Neural crest cell (in vitro differentiated cells): ENCODE data around the gene ANKRD53. TPM values are rescaled to one million over a fixed set of nuclear protein-coding genes. Genes with fewer than 3 reads are reported as not detected.

Experiments used
- DNase-seq: peaks from one replicate; pipeline ENCODE4 v3.0.0; 2021; ENCODE audit warnings: low read depth, mixed read lengths, low spot score
- H3K27ac Mint-ChIP-seq: one replicate; pipeline ENCODE4 v1.8.0; 2021; ENCODE audit warnings: mild to moderate bottlenecking, mixed read lengths; ENCODE audit not compliant: unreplicated experiment
- H3K27me3 Mint-ChIP-seq: 2 replicates; pipeline ENCODE4 v1.8.0; 2021; ENCODE audit warnings: low read depth, mild to moderate bottlenecking, mixed read lengths
- H3K36me3 Mint-ChIP-seq: 2 replicates; pipeline ENCODE4 v1.8.0; 2021; ENCODE audit warnings: low read depth, mild to moderate bottlenecking, mixed read lengths
- H3K4me1 Mint-ChIP-seq: 2 replicates; pipeline ENCODE4 v1.8.0; 2021; ENCODE audit warnings: mixed read lengths
- H3K4me3 Mint-ChIP-seq: one replicate; pipeline ENCODE4 v1.8.0; 2021; ENCODE audit warnings: mild to moderate bottlenecking, mixed read lengths
- H3K9me3 Mint-ChIP-seq: 2 replicates; pipeline ENCODE4 v1.8.0; 2021; ENCODE audit warnings: mixed read lengths
- total RNA-seq: library from RNA; stranded (reverse); gene quantifications from 2 replicates; pipeline ENCODE4 v1.2.1, GENCODE V29; 2021
- TF ChIP-seq, protein P1 (sequence below): fragments of 200-600 bp; sonication (generic); conservative IDR thresholded peaks from 2 replicates; pipeline ENCODE4 v1.5.0; 2021; ENCODE audit warnings: antibody characterized with exemption, mild to moderate bottlenecking

Gene ANKRD53
- total RNA-seq, 1 donor from 2014 or later, result 1.7 TPM

- TF ChIP-seq, protein P1, sequence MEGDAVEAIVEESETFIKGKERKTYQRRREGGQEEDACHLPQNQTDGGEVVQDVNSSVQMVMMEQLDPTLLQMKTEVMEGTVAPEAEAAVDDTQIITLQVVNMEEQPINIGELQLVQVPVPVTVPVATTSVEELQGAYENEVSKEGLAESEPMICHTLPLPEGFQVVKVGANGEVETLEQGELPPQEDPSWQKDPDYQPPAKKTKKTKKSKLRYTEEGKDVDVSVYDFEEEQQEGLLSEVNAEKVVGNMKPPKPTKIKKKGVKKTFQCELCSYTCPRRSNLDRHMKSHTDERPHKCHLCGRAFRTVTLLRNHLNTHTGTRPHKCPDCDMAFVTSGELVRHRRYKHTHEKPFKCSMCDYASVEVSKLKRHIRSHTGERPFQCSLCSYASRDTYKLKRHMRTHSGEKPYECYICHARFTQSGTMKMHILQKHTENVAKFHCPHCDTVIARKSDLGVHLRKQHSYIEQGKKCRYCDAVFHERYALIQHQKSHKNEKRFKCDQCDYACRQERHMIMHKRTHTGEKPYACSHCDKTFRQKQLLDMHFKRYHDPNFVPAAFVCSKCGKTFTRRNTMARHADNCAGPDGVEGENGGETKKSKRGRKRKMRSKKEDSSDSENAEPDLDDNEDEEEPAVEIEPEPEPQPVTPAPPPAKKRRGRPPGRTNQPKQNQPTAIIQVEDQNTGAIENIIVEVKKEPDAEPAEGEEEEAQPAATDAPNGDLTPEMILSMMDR, result no peak
- Mint-ChIP-seq H3K36me3 (no peaks in the 10 kb centered on the region), H3K27ac (no peak overlapping the region), H3K27me3 (peaks cover 13% of the 10 kb centered on the region), H3K4me3 (no peak overlapping the region), H3K4me1 (peaks cover 23% of the 10 kb centered on the region), H3K9me3 (no peaks in the 10 kb centered on the region)
- no peak for DNase-seq
Measured at GRCh38 chr2:71001592-71001927, 23.1 kb downstream of the ANKRD53 start.

- TF ChIP-seq, protein P1, result no peak
- Mint-ChIP-seq H3K4me1 (peaks cover 23% of the 10 kb centered on the region), H3K4me3 (peak overlapping the region; percentile 65), H3K27ac (no peak overlapping the region), H3K9me3 (no peaks in the 10 kb centered on the region), H3K36me3 (no peaks in the 10 kb centered on the region), H3K27me3 (peaks cover 13% of the 10 kb centered on the region)
- DNase-seq, result peak; percentile 49
Measured at GRCh38 chr2:71001981-71002570, 23.6 kb downstream of the ANKRD53 start.

DNA sequence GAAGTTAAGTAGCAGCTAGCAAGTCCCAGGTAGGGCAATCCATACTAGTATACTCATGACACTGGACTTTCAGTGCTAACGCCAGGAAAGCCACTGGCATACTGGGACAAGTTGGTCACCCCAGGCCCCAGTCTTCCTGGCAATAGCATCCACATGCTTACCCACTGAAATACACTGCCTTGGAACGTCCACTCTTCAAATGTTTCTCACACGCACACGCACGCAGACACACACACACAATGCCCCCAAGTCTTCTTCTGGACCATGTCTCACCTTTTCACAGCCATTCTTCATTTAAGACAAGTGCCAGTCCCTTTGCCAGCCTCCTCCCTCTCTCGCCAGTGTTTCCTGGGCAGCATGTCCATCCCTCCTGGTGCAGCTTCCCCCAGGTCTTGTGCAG, 25.0 kb downstream of the ANKRD53 start:
- TF ChIP-seq, protein P1, result no peak
- DNase-seq, result no peak
- Mint-ChIP-seq H3K27me3 (peaks cover 5% of the 10 kb centered on the region), H3K4me1 (peaks cover 23% of the 10 kb centered on the region), H3K4me3 (peak overlapping the region; percentile 10), H3K36me3 (no peaks in the 10 kb centered on the region), H3K9me3 (no peaks in the 10 kb centered on the region), H3K27ac (no peak overlapping the region)

DNA sequence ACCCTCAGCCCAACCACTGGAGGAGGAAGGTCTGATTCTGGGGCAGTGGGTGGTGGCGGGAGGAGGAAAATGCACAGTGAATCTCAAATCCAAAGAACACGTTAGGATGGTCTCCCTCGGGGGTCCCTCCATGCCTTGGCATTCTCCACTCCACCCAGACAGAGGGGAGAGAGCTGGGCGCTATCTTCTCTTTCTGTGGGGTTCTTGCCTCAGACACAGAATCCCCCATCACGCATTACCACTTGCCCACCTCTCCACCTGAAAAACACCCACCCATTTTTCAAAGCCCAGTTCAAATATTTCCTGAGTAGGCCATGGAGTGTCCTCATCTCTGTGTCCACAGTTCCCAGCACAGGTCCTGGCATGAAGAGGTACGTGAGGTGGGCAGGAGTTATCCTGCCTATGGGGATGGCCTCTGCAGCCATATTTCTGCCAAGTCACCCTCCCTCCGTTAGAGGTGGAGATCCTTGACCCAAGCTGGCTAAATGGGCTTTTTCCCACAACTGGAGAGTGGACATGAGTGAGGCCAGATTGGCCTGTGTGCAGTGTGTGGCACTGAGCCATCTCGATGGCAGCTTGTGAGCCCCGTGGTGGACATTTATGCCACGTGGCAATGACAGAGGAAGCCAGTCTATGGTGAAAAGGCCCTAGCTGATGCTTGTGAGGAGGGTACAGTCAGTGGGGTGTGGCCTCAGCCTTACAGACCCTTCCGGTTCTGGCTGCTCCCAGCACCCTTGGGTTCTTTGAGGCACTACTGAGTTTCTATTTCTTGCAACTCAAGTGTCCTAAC, 25.7 kb downstream of the ANKRD53 start:
- Mint-ChIP-seq H3K27me3 (no peaks in the 10 kb centered on the region), H3K36me3 (no peaks in the 10 kb centered on the region), H3K4me3 (no peak overlapping the region), H3K9me3 (no peaks in the 10 kb centered on the region), H3K4me1 (peaks cover 19% of the 10 kb centered on the region), H3K27ac (peak overlapping the region; percentile 57)
- TF ChIP-seq, protein P1, result no peak
- no peak for DNase-seq

GRCh38 chr2:71004857-71005256, 26.4 kb downstream of the ANKRD53 start:
- H3K27ac Mint-ChIP-seq, result no peak overlapping the region
- peaks cover 19% of the 10 kb centered on the region for H3K4me1 Mint-ChIP-seq
- no peaks in the 10 kb centered on the region for H3K36me3 Mint-ChIP-seq
- H3K4me3 Mint-ChIP-seq, result peak overlapping the region; percentile 47
- peaks cover 3% of the 10 kb centered on the region for H3K27me3 Mint-ChIP-seq
- TF ChIP-seq, protein P1, result no peak
- no peak for DNase-seq
- no peaks in the 10 kb centered on the region for H3K9me3 Mint-ChIP-seq
